ENCODE measurements around the gene SLC6A13.

- TF ChIP-seq CTCF (IDR thresholded peaks at IDR 0.05; ENCODE audit: low read length) (no peak), EZH2 (IDR thresholded peaks at IDR 0.05; ENCODE audit: borderline replicate concordance, low read length) (no peak)
These were observed 35.2 kb downstream of the SLC6A13 start for GRCh38 chr12:227286-227915.
